GM12872 (cell line): ENCODE measurements around the gene ZNF469.

Experiments used
- TF ChIP-seq, protein P1 (sequence below): IDR thresholded peaks from 3 replicates; pipeline ENCODE4 v1.5.1; 2011; ENCODE audit warnings: low read depth, mild to moderate bottlenecking, low read length, moderate library complexity; ENCODE audit not compliant: insufficient read depth

The ZNF469 gene

DNA sequence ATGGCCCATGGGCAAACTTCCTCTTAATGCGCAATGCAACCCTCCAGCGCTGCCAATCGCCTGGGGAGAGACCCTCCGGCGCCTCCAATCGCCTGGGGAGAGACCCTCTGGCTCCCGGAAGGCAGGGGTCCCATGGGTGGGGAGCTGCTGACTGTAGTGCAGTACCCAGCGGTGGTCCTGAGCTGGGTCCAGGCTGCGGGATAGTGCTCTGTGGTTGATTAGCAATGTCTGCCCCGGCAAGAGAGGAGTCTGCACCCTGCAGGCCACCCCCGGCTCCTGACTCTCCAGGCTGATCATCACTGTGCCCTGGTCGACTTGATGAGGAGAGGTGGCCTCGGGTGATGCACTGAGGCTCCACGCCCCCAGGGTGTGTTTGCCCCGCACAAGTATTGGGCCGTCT lies 44.6 kb upstream of the ZNF469 start:
- TF ChIP-seq, protein P1, sequence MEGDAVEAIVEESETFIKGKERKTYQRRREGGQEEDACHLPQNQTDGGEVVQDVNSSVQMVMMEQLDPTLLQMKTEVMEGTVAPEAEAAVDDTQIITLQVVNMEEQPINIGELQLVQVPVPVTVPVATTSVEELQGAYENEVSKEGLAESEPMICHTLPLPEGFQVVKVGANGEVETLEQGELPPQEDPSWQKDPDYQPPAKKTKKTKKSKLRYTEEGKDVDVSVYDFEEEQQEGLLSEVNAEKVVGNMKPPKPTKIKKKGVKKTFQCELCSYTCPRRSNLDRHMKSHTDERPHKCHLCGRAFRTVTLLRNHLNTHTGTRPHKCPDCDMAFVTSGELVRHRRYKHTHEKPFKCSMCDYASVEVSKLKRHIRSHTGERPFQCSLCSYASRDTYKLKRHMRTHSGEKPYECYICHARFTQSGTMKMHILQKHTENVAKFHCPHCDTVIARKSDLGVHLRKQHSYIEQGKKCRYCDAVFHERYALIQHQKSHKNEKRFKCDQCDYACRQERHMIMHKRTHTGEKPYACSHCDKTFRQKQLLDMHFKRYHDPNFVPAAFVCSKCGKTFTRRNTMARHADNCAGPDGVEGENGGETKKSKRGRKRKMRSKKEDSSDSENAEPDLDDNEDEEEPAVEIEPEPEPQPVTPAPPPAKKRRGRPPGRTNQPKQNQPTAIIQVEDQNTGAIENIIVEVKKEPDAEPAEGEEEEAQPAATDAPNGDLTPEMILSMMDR, result no peak

DNA sequence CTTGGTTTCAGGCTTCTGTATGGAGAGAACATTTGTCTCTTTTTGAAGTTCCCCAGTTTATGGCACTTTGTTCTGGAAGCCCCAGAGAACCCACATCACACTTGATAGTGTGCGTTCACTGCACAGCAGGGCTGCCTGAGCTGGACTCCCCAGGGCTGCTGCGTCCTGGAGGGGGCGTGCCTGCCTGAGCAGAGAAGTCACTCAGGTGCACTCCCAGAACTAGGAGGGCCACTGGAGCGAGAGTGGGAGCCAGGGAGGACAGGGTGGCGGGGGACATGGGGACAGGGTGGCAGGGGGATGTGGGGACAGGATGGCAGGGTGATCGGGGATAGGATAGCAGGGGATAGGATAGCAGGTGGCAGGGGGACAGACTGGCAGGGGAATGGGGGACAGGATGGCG lies 43.9 kb upstream of the ZNF469 start:
- TF ChIP-seq, protein P1, result no peak

DNA sequence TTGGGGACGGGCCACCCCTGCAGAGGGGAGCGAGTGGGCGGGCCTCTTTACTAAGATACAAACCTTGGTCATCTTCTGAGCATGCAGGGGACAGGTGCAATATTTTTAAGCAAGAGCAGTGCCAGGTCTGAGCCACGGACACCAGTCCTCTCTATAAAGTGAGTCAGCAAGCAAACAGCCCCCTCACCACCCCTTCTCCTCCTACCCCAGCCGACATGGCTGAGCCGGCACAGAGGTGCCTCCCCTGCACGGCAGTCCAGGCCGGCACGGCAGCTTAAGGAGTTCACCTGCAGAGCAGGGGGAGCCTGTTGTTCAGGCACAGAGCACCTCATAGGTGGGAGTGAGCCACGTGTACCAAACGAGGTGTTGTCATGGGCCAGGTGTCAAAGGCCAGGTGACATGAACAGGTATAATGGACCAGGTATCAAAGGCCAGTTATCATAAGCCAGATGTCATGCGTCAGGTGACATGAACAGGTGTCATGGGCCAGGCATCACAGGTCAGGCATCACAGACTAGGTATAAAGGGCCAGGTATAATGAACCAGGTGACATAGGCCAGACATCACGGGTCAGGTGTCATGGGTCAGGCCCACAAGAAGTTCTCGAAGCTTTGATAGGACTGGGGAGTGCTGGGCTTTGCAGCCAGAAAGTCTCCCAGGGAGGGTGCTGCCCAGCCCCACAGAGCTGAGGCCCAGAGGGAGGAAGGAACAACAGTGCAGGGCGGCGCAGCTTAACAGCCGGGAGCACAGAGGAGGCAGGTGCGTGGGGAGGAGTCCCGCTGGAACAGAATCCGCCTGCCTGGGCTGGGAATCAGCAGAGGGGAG lies 42.6 kb upstream of the ZNF469 start:
- TF ChIP-seq, protein P1, result no peak

DNA sequence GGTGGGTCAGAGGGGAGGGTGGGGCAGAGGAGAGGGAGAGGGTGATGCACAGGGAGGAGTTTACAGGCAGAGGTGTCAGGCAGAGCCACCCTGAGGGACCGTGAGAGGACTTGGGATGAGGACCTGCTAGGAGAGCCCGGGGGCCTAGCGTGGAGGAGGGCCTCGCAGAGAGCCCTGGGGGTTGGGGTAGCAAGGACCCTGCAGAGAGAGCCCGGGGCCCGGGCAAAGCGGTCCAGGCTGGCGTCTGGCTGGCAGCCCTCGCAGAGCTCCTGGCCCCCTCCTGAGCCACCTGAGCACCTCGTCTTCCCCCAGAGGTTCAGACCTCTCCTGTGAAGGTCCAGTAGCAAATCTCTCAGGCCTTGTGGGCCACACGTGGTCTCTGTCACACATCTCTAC lies 42.0 kb upstream of the ZNF469 start:
- TF ChIP-seq, protein P1, result no peak

DNA sequence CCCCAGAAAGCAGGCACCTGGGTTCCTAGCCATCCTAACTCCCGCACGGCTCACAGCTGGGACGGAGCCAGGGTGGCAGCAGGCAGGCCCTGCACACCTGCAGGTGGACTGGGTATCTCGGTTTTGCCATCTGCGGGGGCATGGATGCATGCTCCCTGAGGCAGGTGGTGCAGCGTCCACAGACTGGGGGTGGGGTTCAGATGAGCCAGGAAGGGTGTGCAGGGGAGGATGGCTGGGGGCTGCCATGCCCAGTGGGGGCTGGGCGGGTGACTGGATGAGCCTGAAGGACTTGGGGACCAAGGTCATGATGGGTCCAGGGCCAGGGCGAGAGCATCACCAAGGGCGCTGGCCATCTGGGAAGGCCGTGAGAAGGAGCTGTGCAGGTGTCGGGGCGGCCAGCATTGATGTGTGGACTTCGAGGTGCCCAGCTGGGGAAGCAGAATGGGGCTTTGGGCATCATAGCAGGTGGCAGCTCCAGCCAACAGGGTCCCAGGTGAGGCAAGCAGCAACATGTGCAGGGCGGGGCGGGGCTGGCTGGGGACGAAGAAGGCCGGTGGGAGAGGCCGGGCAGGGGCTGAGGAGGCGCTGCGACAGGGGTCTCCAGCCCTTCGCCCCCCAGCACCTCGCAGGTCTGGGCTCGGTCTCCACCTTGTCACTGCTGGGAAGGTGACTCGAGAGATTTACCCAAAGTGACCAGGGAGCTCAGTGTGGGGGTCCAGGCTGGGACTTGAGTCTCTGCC lies 41.0 kb upstream of the ZNF469 start:
- TF ChIP-seq, protein P1, result no peak

DNA sequence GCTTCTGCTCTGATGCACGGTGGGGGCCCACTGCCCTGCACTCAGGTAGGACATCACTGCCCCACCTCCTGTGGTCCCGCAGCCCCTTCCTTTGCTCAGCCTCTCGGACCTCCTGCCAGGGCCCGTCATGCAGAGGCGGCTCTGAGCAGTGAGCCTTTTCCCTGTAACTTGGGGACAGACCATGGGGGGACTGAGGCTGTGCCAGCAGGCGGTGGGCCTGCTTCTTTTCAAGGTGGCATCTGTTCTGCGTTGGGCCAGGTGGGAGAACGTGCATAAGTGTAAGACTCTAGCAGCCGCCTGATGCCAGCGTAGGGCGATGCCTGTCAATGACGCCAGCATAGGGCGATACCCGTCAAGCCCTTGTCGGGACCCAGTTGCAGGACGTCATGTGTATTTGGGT lies 40.3 kb upstream of the ZNF469 start:
- TF ChIP-seq, protein P1, result no peak

DNA sequence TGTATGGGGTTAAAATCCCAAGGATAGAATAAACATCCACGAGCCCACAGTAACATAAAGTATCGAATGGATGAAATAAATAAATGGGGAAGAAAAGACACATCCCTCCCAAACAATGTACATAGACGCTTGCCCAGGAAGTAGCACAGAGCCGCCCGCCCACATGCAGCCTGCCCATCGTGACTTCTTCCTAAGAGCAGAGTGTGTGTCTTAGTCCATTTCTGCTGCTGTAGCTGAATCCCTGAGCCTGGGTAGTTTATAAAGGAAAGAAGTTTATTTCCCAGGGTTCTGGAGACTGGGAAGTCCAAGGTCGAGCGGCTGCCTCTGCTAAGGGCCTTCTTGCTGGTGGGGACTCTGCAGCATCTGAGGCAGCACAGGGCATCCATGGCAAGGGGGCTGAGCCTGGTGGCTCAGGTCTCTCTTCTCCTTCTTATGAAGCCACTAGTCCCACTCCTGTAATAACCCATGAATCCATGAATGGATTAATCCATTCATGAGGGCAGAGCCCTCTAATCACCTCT lies 39.4 kb upstream of the ZNF469 start:
- TF ChIP-seq, protein P1, result no peak
